K562 (cell line): Measurements from ENCODE around the gene ZNF581. TPM values are rescaled to one million over a fixed set of nuclear protein-coding genes. Genes with fewer than 3 reads are reported as not detected.
A peak's percentile ranks its signal among the peaks of the same experiment; 100 is the strongest.

ENCODE experiments used
- EP300 ChIP-seq: IDR thresholded peaks from 2 replicates; pipeline ENCODE4 v1.6.1; 2012; ENCODE audit warnings: low read length, improper control_type of control experiment
- FOXJ2 ChIP-seq: fragments of 200-800 bp; sonication (Bioruptor generic); IDR thresholded peaks from 2 replicates; pipeline ENCODE4 v1.6.1; 2016; ENCODE audit warnings: missing genetic modification characterization, missing compliant biosample characterization
- KHSRP ChIP-seq: fragments of 450-650 bp; IDR thresholded peaks from 2 replicates; pipeline ENCODE4 v1.6.1; 2017
- MTA1 ChIP-seq: fragments of 450-650 bp; IDR thresholded peaks from 2 replicates; pipeline ENCODE4 v1.6.1; 2017; ENCODE audit warnings: borderline replicate concordance
- MYC ChIP-seq, 2 experiments: fragments of 250-450 bp in 1 of 2; sonication (Bioruptor Pico) in 1 of 2; IDR thresholded peaks; 2 replicates each; pipeline versions ENCODE4 v1.5.1 to v1.6.1; 2012 to 2021; ENCODE audit warnings: low read depth in 2 of 2, borderline replicate concordance in 1 of 2, improper control_type of control experiment in 1 of 2, low read length in 1 of 2, mild to moderate bottlenecking in 1 of 2, moderate library complexity in 1 of 2
- POLR2AphosphoS5 ChIP-seq: IDR thresholded peaks from 2 replicates; pipeline ENCODE4 v1.6.1; 2011; ENCODE audit warnings: mild to moderate bottlenecking, low read depth, low read length, moderate library complexity; ENCODE audit not compliant: control insufficient read depth, insufficient read depth
- POLR2B ChIP-seq: fragments of 450-650 bp; IDR thresholded peaks from 2 replicates; pipeline ENCODE4 v1.6.1; 2018; ENCODE audit warnings: low read depth; ENCODE audit not compliant: partially characterized antibody
- VEZF1 ChIP-seq: fragments of 200-800 bp; sonication (Bioruptor generic); IDR thresholded peaks from 2 replicates; pipeline ENCODE4 v1.6.1; 2017; ENCODE audit warnings: missing genetic modification characterization, missing compliant biosample characterization
- ZFP1 ChIP-seq: fragments of 450-650 bp; formaldehyde crosslinking; IDR thresholded peaks from 2 replicates; pipeline ENCODE4 v1.4.0; 2020; ENCODE audit warnings: mild to moderate bottlenecking, mixed read lengths
- ZNF407 ChIP-seq: fragments of 450-650 bp; IDR thresholded peaks from 2 replicates; pipeline ENCODE4 v1.6.1; 2016; ENCODE audit warnings: low read depth
- ZNF444 ChIP-seq: fragments of 250-450 bp; sonication (Bioruptor Pico); IDR thresholded peaks from 2 replicates; pipeline ENCODE4 v1.4.0; 2020; ENCODE audit warnings: mild to moderate bottlenecking, moderate library complexity
- ZNF655 ChIP-seq: fragments of 250-450 bp; sonication (Bioruptor Pico); IDR thresholded peaks from 2 replicates; pipeline ENCODE4 v1.5.0; 2021
- polyA plus RNA-seq, 8 experiments: library from polyadenylated mRNA; depleted of rRNA in 4 of 8; stranded (reverse) in 5 of 8; unstranded in 3 of 8; fragments of >200 nt; fragmentation: Nextera tagmentation in 2 of 8; fragmentation: Illumina TruSeq in 1 of 8; extraction: Ambion mirVana in 2 of 8; extraction: Trizol in 1 of 8; gene quantifications; 2 replicates each; pipeline versions ENCODE4 v1.2.1 to v1.2.3, GENCODE V29; 2011 to 2014; ENCODE audit warnings: inconsistent platforms in 1 of 8, missing spikeins in 1 of 8
- total RNA-seq, 7 experiments: library from RNA; depleted of rRNA in 6 of 7; stranded (reverse); fragments of >200 nt in 6 of 7; fragmentation: Illumina TruSeq in 2 of 7; extraction: Trizol in 2 of 7; gene quantifications; 2 replicates each; pipeline versions ENCODE4 v1.2.1 to v1.2.3, GENCODE V29; 2011 to 2021; ENCODE audit warnings: low replicate concordance in 1 of 7
- TF ChIP-seq, protein P1 (sequence below): sonication (generic); formaldehyde crosslinking; IDR thresholded peaks from 2 replicates; pipeline ENCODE4 v1.4.0; 2020; ENCODE audit warnings: mild to moderate bottlenecking, missing genetic modification reagents

ZNF581 gene
- total and polyA plus RNA-seq, 9 of the 15 experiments (the other 6 are each of a cell fraction or from before 2014, with no cell fraction given), result 2.4 to 39.4 (median 15.4) TPM

GRCh38 chr19:55674841-55675660 lies 31.6 kb downstream of the ZNF581 start, which contains the start of gene EPN1 (continued):
- peak; percentile 75 for TF ChIP-seq ZNF407
- peak; percentile 95 for TF ChIP-seq VEZF1
- peak; percentile 68 for TF ChIP-seq MYC (IDR thresholded peaks at IDR 0.05; ENCODE audit: low read depth, low read length)
- TF ChIP-seq MYC (CRISPR knock-in tag; IDR thresholded peaks at IDR 0.05; ENCODE audit: borderline replicate concordance, low read depth), result peak; percentile 46; the same call in 1 of the 2 replicates
- TF ChIP-seq ZNF655 (CRISPR knock-in tag), result no peak
- 0 out of 2 replicates have a peak, but pooled peaks have one; percentile 9 for TF ChIP-seq ZFP1 (CRISPR knock-in tag)
- peak; percentile 80 for TF ChIP-seq POLR2AphosphoS5
- TF ChIP-seq, protein P1, sequence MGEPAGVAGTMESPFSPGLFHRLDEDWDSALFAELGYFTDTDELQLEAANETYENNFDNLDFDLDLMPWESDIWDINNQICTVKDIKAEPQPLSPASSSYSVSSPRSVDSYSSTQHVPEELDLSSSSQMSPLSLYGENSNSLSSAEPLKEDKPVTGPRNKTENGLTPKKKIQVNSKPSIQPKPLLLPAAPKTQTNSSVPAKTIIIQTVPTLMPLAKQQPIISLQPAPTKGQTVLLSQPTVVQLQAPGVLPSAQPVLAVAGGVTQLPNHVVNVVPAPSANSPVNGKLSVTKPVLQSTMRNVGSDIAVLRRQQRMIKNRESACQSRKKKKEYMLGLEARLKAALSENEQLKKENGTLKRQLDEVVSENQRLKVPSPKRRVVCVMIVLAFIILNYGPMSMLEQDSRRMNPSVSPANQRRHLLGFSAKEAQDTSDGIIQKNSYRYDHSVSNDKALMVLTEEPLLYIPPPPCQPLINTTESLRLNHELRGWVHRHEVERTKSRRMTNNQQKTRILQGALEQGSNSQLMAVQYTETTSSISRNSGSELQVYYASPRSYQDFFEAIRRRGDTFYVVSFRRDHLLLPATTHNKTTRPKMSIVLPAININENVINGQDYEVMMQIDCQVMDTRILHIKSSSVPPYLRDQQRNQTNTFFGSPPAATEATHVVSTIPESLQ (CRISPR knock-in tag), result peak; percentile 53; the same call in 1 of the 2 replicates
- TF ChIP-seq POLR2B, result peak; percentile 67
- peak; percentile 88 for TF ChIP-seq MTA1
- no peak for TF ChIP-seq KHSRP
- TF ChIP-seq ZNF444, result no peak
- peak; percentile 70 for TF ChIP-seq FOXJ2 (tag)
- TF ChIP-seq EP300, result peak; percentile 35; the same call in 1 of the 2 replicates
